ENCODE results near the gene PHLPP1.
"Not testable (repeated sequence)": the region's sequence is repeated elsewhere in the genome, so short reads cannot be mapped to it uniquely, and the experiment has no call there.

PHLPP1 gene

DNA sequence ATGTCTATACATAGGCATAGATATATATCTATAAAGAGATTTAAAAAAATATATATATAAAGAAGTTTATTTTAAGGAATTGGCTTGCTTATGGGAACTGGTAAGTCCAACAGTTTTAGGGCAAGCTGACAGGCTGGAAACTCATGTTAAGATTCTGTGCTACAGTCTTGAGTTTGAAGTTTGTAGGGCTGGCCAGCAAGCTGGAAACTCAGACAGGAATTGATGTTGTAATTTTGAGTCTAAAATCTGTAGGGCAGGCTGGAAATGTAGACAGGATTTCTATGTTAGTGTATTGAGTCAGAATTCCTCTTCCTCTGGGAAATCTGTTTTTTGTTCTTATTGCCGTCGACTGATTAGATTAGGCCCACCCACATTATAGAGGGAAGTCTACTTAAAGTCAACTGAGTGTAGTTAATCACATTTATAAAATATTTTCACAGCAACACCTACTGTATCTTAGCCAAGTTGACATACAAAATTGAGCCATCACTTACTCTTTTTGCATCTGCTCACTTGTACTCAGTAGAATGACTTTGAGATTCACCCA lies 60.8 kb downstream of the PHLPP1 start:
- DNase-seq, result no peak

DNA sequence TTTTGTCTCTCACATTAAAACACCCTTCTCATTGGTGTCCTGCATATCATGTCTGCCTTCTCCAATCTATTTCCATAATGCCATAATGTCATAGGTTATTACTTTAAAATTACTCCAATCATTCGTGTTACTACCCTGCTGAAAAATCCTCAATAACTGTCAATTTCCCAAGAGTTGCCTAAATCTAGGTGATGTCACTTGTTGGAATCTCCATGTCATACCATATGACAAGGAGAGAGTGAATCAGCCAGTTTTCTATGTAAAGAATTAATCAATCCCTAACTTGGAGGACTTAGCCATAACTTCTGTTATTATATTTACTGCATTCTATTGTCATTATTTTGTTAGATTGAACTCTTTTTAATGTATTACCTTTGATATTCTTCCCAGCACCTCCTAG lies 62.5 kb downstream of the PHLPP1 start:
- DNase-seq, result no peak

GRCh38 chr18:62778976-62779869 lies 63.9 kb downstream of the PHLPP1 start:
- no peak for DNase-seq

- DNase-seq, result no peak
Measured at GRCh38 chr18:62781262-62781661, 65.9 kb downstream of the PHLPP1 start.

DNA sequence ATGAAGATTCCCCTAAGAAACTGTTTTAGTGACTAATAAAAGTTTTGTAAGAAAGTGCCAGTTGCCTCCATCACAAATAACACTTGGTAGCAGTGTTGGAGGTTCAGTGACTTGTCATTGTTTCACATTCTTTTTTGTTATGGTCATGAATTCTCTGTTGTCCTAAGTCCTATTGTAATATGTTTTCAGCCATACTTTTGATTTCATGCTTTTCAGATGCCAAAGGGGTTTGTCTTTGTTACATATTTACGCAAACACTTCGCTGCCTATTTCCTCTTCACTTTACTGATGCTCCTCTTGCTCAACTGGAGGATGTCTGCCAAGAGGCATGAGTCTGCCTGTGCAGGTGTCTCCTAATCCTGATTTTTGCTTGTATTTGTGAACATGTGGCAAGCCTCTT lies 66.6 kb downstream of the PHLPP1 start:
- DNase-seq, result no peak

DNA sequence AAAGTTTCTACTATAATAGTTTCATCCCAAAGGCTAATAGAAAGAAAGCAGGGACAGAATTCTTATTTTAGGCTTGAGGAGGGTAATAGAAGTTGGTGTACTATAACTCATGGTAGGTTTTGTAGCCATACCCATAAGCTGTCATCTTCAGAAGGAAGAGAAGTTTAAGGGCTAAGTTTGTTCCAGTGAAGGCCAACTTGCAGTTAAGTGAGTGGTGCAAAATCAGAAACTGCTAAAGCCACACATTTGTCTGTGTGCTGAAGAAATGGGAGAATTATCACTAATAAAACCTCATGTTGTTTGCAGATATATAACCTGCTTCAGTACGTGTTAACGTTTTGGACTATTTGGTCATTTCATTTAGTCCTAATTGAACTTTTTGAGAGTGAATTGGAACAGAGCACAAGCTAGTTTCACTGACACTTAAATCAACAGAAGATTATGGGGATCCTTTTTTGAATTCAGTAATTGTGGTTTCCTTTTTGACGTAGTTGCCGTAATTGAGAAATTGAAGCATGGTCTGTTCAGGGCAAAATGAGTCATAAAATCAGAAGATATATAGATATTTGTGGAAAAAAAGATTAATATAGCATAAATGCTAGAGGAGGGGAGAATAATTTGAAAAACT lies 69.1 kb downstream of the PHLPP1 start:
- DNase-seq, result no peak

DNA sequence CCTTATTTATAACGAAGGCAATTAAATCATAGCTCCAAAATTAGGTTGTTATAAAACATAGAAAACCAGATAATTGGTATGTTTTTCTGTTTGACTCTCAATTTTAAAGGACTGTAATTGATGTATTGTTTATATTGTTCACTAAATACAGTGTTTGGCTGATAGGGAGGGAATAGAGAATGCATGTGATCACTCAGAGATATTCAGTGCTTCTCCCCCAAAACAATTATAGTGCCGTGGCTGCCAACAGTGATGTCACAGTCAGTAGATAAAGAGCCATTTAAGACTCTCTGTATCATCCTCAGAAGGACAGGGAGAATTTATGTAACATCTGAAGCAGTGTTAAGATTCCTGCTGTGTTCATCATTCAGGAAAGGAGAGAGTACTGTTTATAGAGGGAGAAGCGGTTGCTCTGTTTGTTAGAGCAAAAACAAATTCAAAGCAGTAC lies 69.6 kb downstream of the PHLPP1 start:
- DNase-seq, result no peak

- DNase-seq, result no peak
Measured at GRCh38 chr18:62786689-62787088, 71.3 kb downstream of the PHLPP1 start.

GRCh38 chr18:62788111-62788510 lies 72.8 kb downstream of the PHLPP1 start:
- DNase-seq, result no peak

GRCh38 chr18:62788876-62789275 lies 73.5 kb downstream of the PHLPP1 start:
- DNase-seq, result no peak

GRCh38 chr18:62790871-62791772 lies 75.8 kb downstream of the PHLPP1 start:
- DNase-seq, result no peak

- no peak for DNase-seq
Measured at GRCh38 chr18:62792016-62792415, 76.7 kb downstream of the PHLPP1 start.

DNA sequence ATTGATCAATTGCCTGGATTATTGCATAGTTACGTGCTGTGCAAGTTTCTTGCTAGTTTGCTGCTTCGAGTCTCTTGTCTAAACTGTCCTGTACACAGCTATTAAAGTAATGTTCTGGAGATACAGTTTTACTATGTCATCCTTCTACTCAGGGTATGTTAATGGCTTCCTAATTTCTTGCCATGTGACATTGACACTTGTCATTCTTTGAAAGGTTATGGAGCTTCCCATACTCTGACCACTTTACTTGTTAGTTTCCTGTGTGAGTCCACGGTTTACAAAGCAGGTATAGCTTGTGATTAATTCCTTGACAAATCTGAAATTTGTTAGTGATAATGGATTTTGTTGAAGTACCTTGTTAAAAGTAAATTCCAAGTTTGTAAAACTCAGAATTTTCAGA lies 80.5 kb downstream of the PHLPP1 start:
- no peak for DNase-seq

GRCh38 chr18:62796216-62796621 lies 80.9 kb downstream of the PHLPP1 start:
- DNase-seq, result no peak

- DNase-seq, result no peak
Measured at GRCh38 chr18:62797329-62797728, 82.0 kb downstream of the PHLPP1 start.

DNA sequence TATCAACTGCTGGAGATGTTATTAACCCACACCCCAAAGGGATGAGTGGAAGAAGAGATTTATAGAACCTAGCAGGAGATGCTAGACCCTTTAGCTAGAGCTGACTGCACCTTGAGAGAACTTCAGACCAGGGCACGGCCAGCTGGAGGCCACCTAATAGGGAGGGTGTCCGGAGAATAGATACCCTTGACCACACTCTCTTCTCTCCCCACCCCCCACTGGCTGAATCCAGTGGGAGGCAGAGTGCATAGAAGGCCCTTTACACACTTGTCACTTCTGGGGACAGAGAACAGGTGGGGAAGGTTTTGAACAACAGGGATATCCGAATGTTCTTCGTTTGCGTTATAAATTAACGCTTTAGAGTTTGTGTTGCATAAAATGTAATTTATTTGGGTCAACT lies 84.6 kb downstream of the PHLPP1 start:
- no peak for DNase-seq

GRCh38 chr18:62802523-62802922 lies 87.2 kb downstream of the PHLPP1 start:
- no peak for DNase-seq

DNA sequence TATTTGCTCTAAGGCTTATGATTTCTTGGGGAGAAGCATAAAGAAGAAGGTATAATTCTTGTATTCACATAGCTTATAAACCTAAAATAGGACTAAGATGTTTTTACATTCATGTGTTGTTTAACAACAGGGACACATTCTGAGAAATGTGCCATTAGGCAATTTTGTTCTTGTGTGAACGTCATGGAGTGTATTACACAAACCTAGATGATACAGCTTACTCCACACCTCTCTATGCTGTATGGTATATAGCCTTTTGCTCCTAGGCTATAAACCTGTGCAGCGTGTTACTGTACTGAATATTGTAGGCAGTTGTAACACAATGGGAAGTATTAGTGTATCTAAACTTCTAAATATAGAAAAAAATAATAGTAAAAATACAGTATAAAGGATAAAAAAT lies 92.1 kb downstream of the PHLPP1 start:
- no peak for DNase-seq

- no peak for DNase-seq
Measured at GRCh38 chr18:62808123-62808522, 92.8 kb downstream of the PHLPP1 start.

GRCh38 chr18:62809445-62809844 lies 94.1 kb downstream of the PHLPP1 start:
- not testable (repeated sequence) for DNase-seq

GRCh38 chr18:62809900-62810299 lies 94.6 kb downstream of the PHLPP1 start:
- no peak for DNase-seq

DNA sequence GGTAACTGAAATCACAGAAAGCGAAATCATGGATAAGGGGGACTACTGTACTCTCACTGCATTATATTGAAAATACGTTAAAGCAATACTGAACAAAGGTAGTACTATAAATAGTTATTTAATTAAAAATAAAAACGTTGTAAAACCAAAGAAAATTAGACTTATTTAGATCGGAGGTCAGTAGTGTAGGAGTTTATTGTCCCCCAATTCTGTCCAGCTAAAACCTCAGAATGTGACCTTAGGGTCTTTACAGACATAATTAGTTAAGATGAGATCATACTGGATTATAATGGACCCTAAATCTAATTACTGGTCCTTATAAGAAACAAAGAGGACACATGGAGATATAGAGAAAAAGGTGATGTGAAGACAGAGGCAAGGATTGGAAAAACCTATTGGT lies 95.3 kb downstream of the PHLPP1 start:
- no peak for DNase-seq

GRCh38 chr18:62811674-62812073 lies 96.3 kb downstream of the PHLPP1 start:
- no peak for DNase-seq

Measured in NCI-H1436 treated with DMSO at 0.1 percent for 48 hours (cell line).